ENCODE measurements around the gene CCDC60.
"Not testable (repeated sequence)": the region's sequence is repeated elsewhere in the genome, so short reads cannot be mapped to it uniquely, and the experiment has no call there.

CCDC60 gene

GRCh38 chr12:119338593-119339363 lies 4.2 kb downstream of the CCDC60 start:
- no peak for DNase-seq (ENCODE audit: low read depth in 1 of 2, low spot score in 1 of 2)

GRCh38 chr12:119340578-119340977 lies 6.0 kb downstream of the CCDC60 start:
- no peak for DNase-seq (ENCODE audit: low read depth in 1 of 2, low spot score in 1 of 2)

GRCh38 chr12:119341020-119341419 lies 6.5 kb downstream of the CCDC60 start:
- DNase-seq (ENCODE audit: low read depth in 1 of 2, low spot score in 1 of 2), result no peak

- no peak for DNase-seq (ENCODE audit: low read depth in 1 of 2, low spot score in 1 of 2)
These were observed 7.5 kb downstream of the CCDC60 start for GRCh38 chr12:119341988-119342387.

- DNase-seq (ENCODE audit: low read depth in 1 of 2, low spot score in 1 of 2), result no peak
These were observed 8.6 kb downstream of the CCDC60 start for GRCh38 chr12:119343130-119343529.

GRCh38 chr12:119354172-119354571 lies 19.6 kb downstream of the CCDC60 start:
- no peak for DNase-seq (ENCODE audit: low read depth in 1 of 2, low spot score in 1 of 2)

- not testable (repeated sequence) for DNase-seq (ENCODE audit: low read depth in 1 of 2, low spot score in 1 of 2)
These were observed 25.8 kb downstream of the CCDC60 start for GRCh38 chr12:119360366-119360765.

- no peak for DNase-seq (ENCODE audit: low read depth in 1 of 2, low spot score in 1 of 2)
These were observed 28.5 kb downstream of the CCDC60 start for GRCh38 chr12:119363037-119363436.

GRCh38 chr12:119363490-119363889 lies 29.0 kb downstream of the CCDC60 start:
- DNase-seq (ENCODE audit: low read depth in 1 of 2, low spot score in 1 of 2), result no peak

- DNase-seq (ENCODE audit: low read depth in 1 of 2, low spot score in 1 of 2), result no peak
These were observed 30.9 kb downstream of the CCDC60 start for GRCh38 chr12:119365451-119365850.

GRCh38 chr12:119366007-119366406 lies 31.5 kb downstream of the CCDC60 start:
- DNase-seq (ENCODE audit: low read depth in 1 of 2, low spot score in 1 of 2), result no peak

- DNase-seq (ENCODE audit: low read depth in 1 of 2, low spot score in 1 of 2), result no peak
These were observed 34.6 kb downstream of the CCDC60 start for GRCh38 chr12:119369161-119369560.

- DNase-seq (ENCODE audit: low read depth in 1 of 2, low spot score in 1 of 2), result no peak
These were observed 35.5 kb downstream of the CCDC60 start for GRCh38 chr12:119369907-119370546.

- no peak for DNase-seq (ENCODE audit: low read depth in 1 of 2, low spot score in 1 of 2)
These were observed 38.0 kb downstream of the CCDC60 start for GRCh38 chr12:119372540-119372939.

GRCh38 chr12:119373001-119373400 lies 38.5 kb downstream of the CCDC60 start:
- no peak for DNase-seq (ENCODE audit: low read depth in 1 of 2, low spot score in 1 of 2)

- no peak for DNase-seq (ENCODE audit: low read depth in 1 of 2, low spot score in 1 of 2)
These were observed 39.1 kb downstream of the CCDC60 start for GRCh38 chr12:119373666-119374065.

- DNase-seq (ENCODE audit: low read depth in 1 of 2, low spot score in 1 of 2), result no peak
These were observed 40.1 kb downstream of the CCDC60 start for GRCh38 chr12:119374635-119375034.

- DNase-seq (ENCODE audit: low read depth in 1 of 2, low spot score in 1 of 2), result no peak
These were observed 40.8 kb downstream of the CCDC60 start for GRCh38 chr12:119375075-119375882.

GRCh38 chr12:119375883-119376190 lies 41.3 kb downstream of the CCDC60 start:
- no peak for DNase-seq (ENCODE audit: low read depth in 1 of 2, low spot score in 1 of 2)

GRCh38 chr12:119378903-119379302 lies 44.4 kb downstream of the CCDC60 start:
- DNase-seq (ENCODE audit: low read depth in 1 of 2, low spot score in 1 of 2), result no peak

- no peak for DNase-seq (ENCODE audit: low read depth in 1 of 2, low spot score in 1 of 2)
These were observed 47.1 kb downstream of the CCDC60 start for GRCh38 chr12:119381471-119382235.

All from activated T-helper 1 cell treated with anti-CD3 and anti-CD28 coated beads, Interleukin-2, amount 50 U/mL, for 16 hours (primary cell).